WI38 (cell line): ENCODE measurements around the gene PWWP2B.

Experiments
- H3K4me3 ChIP-seq: 2 replicates; pipeline ENCODE4 v1.5.1; 2011; ENCODE audit warnings: low read depth, mild to moderate bottlenecking, control low read depth, low read length
- CTCF ChIP-seq: IDR thresholded peaks from 2 replicates; pipeline ENCODE4 v1.5.1; 2012; ENCODE audit warnings: low read depth, mild to moderate bottlenecking, control low read depth, low read length

PWWP2B gene

GRCh38 chr10:132406181-132406580 is 9.2 kb downstream of the PWWP2B start:
- H3K4me3 ChIP-seq = no peak overlapping the region
- TF ChIP-seq CTCF = no peak

- H3K4me3 ChIP-seq = no peak overlapping the region
- TF ChIP-seq CTCF = no peak
Observed at GRCh38 chr10:132406750-132407149, 9.8 kb downstream of the PWWP2B start.

GRCh38 chr10:132407243-132407746 is 10.3 kb downstream of the PWWP2B start:
- TF ChIP-seq CTCF = no peak
- no peak overlapping the region for H3K4me3 ChIP-seq

GRCh38 chr10:132407846-132408278 is 10.9 kb downstream of the PWWP2B start:
- no peak overlapping the region for H3K4me3 ChIP-seq
- no peak for TF ChIP-seq CTCF

GRCh38 chr10:132408367-132408781 is 11.4 kb downstream of the PWWP2B start:
- no peak overlapping the region for H3K4me3 ChIP-seq
- TF ChIP-seq CTCF = no peak

- no peak for TF ChIP-seq CTCF
- H3K4me3 ChIP-seq = no peak overlapping the region
Observed at GRCh38 chr10:132408823-132409666, 12.0 kb downstream of the PWWP2B start.

GRCh38 chr10:132409667-132410028 is 12.6 kb downstream of the PWWP2B start:
- no peak overlapping the region for H3K4me3 ChIP-seq
- no peak for TF ChIP-seq CTCF
